Liver (tissue), 9 donors: ENCODE data around the gene AWAT2. TPM values are rescaled to one million over a fixed set of nuclear protein-coding genes. Genes with fewer than 3 reads are reported as not detected.

Source experiments
- DNase-seq: peaks from one replicate; pipeline ENCODE4 v3.0.0-alpha.2; 2017; ENCODE audit warnings: low spot score
- H3K27ac ChIP-seq, 2 donors: one replicate each; pipeline ENCODE4 v1.7.0; 2013; ENCODE audit warnings: inconsistent platforms in 2 of 2, low read length in 2 of 2, control low read depth in 1 of 2, low read depth in 1 of 2, mild to moderate bottlenecking in 1 of 2
- H3K27me3 ChIP-seq, 4 donors: one replicate each; pipeline versions ENCODE4 v1.6.1 to v1.7.0; 2013; ENCODE audit warnings: low read length in 3 of 4, inconsistent platforms in 1 of 4, mild to moderate bottlenecking in 1 of 4, moderate library complexity in 1 of 4; ENCODE audit not compliant: control insufficient read depth in 4 of 4, insufficient read depth in 4 of 4
- H3K36me3 ChIP-seq, 4 donors: one replicate each; pipeline versions ENCODE4 v1.6.1 to v1.7.0; 2013; ENCODE audit warnings: low read length in 3 of 4, mild to moderate bottlenecking in 3 of 4, low read depth in 1 of 4, moderate library complexity in 1 of 4; ENCODE audit not compliant: control insufficient read depth in 4 of 4, insufficient read depth in 3 of 4
- H3K4me1 ChIP-seq, 4 donors: one replicate each; pipeline versions ENCODE4 v1.6.1 to v1.7.0; 2013; ENCODE audit warnings: low read length in 3 of 4, mild to moderate bottlenecking in 3 of 4, moderate library complexity in 1 of 4; ENCODE audit not compliant: control insufficient read depth in 4 of 4, insufficient read depth in 4 of 4
- H3K4me3 ChIP-seq, 3 donors: one replicate each; pipeline versions ENCODE4 v1.6.1 to v1.7.0; 2013; ENCODE audit warnings: low read length in 3 of 3, control low read depth in 1 of 3, low read depth in 1 of 3, mild to moderate bottlenecking in 1 of 3
- H3K9ac ChIP-seq, 2 donors: one replicate each; pipeline ENCODE4 v1.7.0; 2013; ENCODE audit warnings: low read length in 2 of 2, mild to moderate bottlenecking in 2 of 2, moderate library complexity in 2 of 2, control low read depth in 1 of 2, low read depth in 1 of 2
- H3K9me3 ChIP-seq, 4 donors: one replicate each; pipeline versions ENCODE4 v1.6.1 to v1.7.0; 2013; ENCODE audit warnings: low read length in 3 of 4; ENCODE audit not compliant: control insufficient read depth in 4 of 4
- EGR1 ChIP-seq, 2 donors: IDR thresholded peaks; 2 replicates each; pipeline ENCODE4 v1.6.1; 2016 to 2018; ENCODE audit warnings: antibody characterized with exemption in 2 of 2, low read depth in 2 of 2
- FOXA1 ChIP-seq: IDR thresholded peaks from 2 replicates; pipeline ENCODE4 v1.6.1; 2016; ENCODE audit warnings: antibody characterized with exemption
- FOXA2 ChIP-seq: IDR thresholded peaks from 2 replicates; pipeline ENCODE4 v1.6.1; 2016; ENCODE audit warnings: antibody characterized with exemption
- GABPA ChIP-seq, 2 donors: IDR thresholded peaks in 1 of 2; conservative IDR thresholded peaks in 1 of 2; 2 replicates each; pipeline ENCODE4 v1.6.1; 2016; ENCODE audit warnings: antibody characterized with exemption in 2 of 2, mild to moderate bottlenecking in 1 of 2, moderate library complexity in 1 of 2
- HNF4A ChIP-seq, 2 donors: conservative IDR thresholded peaks; 2 replicates each; pipeline ENCODE4 v1.6.1; 2016; ENCODE audit warnings: antibody characterized with exemption in 2 of 2, mild to moderate bottlenecking in 2 of 2
- HNF4G ChIP-seq: IDR thresholded peaks from 2 replicates; pipeline ENCODE4 v1.6.1; 2016; ENCODE audit warnings: antibody characterized with exemption
- JUND ChIP-seq, 2 donors: IDR thresholded peaks; 2 replicates each; pipeline ENCODE4 v1.6.1; 2016; ENCODE audit warnings: antibody characterized with exemption in 2 of 2
- NR2F2 ChIP-seq: IDR thresholded peaks from 2 replicates; pipeline ENCODE4 v1.6.1; 2016; ENCODE audit warnings: antibody characterized with exemption
- RAD21 ChIP-seq, 2 donors: IDR thresholded peaks; 2 replicates each; pipeline ENCODE4 v1.6.1; 2016; ENCODE audit warnings: antibody characterized with exemption in 2 of 2, mild to moderate bottlenecking in 2 of 2
- RXRA ChIP-seq, 2 donors: IDR thresholded peaks; 2 replicates each; pipeline ENCODE4 v1.6.1; 2017 to 2018; ENCODE audit warnings: antibody characterized with exemption in 2 of 2, mild to moderate bottlenecking in 1 of 2
- SP1 ChIP-seq: IDR thresholded peaks from 2 replicates; pipeline ENCODE4 v1.6.1; 2018; ENCODE audit warnings: antibody characterized with exemption, mild to moderate bottlenecking
- TAF1 ChIP-seq: conservative IDR thresholded peaks from 2 replicates; pipeline ENCODE4 v1.6.1; 2016; ENCODE audit warnings: antibody characterized with exemption, mild to moderate bottlenecking
- YY1 ChIP-seq: IDR thresholded peaks from 2 replicates; pipeline ENCODE4 v1.6.1; 2016; ENCODE audit warnings: antibody characterized with exemption, mild to moderate bottlenecking
- WGBS: extraction: QIAGEN DNeasy Blood & Tissue Kit; methylation state at CpG from one replicate; pipeline ENCODE4 v1.1.7; 2013; 5-methylcytosine and 5-hydroxymethylcytosine counted together
- polyA plus RNA-seq, 2 donors: library from polyadenylated mRNA; stranded (reverse) in 1 of 2; unstranded in 1 of 2; fragments of 200-250 nt in 1 of 2; fragments of >200 nt in 1 of 2; fragmentation: Nextera tagmentation in 1 of 2; extraction: Ambion mirVana in 1 of 2; gene quantifications; one replicate each; pipeline versions ENCODE4 v1.2.1 to v1.2.3, GENCODE V29; 2013 to 2015
- total RNA-seq, 2 donors: library from RNA; depleted of rRNA; stranded (reverse); fragments of >200 nt; gene quantifications; one replicate each; pipeline ENCODE4 v1.2.3, GENCODE V29; 2014
- TF ChIP-seq, protein P1 (sequence below): IDR thresholded peaks from 2 replicates; pipeline ENCODE4 v1.6.1; 2016; ENCODE audit warnings: antibody characterized with exemption
- TF ChIP-seq, protein P2 (sequence below): fragments of 150-350 bp; IDR thresholded peaks from 2 replicates; pipeline ENCODE4 v1.5.1; 2017; ENCODE audit warnings: improper control_type of control experiment, low read depth, low read length; ENCODE audit not compliant: missing input control
- TF ChIP-seq, protein P3 (sequence below): IDR thresholded peaks from 2 replicates; pipeline ENCODE4 v1.6.1; 2016; ENCODE audit warnings: antibody characterized with exemption
- TF ChIP-seq, protein P4 (sequence below): IDR thresholded peaks from 2 replicates; pipeline ENCODE4 v1.6.1; 2016; ENCODE audit warnings: antibody characterized with exemption
- TF ChIP-seq, protein P5 (sequence below): IDR thresholded peaks from 2 replicates; pipeline ENCODE4 v1.6.1; 2016; ENCODE audit warnings: antibody characterized with exemption, mild to moderate bottlenecking
- donor health status: healthy.
- donor health status: healthy.
- donor health status: healthy.
- donor health status: healthy.
- donor health status: healthy.

Gene AWAT2
- total and polyA plus RNA-seq, 4 donors, result not detected

DNA sequence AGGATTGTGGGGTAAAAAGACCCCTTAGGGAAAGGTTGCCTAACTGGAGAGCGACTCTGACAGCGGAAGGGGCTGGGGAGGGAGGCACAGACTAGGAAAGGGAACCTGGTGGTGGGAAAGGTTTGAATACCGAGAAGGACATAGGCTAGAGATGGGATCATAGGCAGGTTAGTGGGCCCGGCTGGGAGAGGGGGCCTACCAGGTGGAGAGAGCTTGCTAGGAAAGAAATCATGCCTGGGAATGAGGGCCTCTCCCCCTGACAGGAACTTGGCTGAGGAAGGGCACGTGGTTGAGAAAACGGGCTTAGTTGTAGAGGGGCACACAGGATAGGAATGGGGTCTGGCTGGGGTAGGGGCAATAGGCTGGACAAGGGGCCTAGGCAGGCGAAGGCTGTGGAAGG is 16.9 kb upstream of the AWAT2 start:
- no peaks in the 10 kb centered on the region for H3K27me3 ChIP-seq
- H3K4me1 ChIP-seq, result no peaks in the 10 kb centered on the region
- no peak overlapping the region for H3K9ac ChIP-seq
- H3K27ac ChIP-seq, result no peak overlapping the region
- no peak overlapping the region for H3K4me3 ChIP-seq
- 94% methylated on average over 7 of the region's 7 CpGs for WGBS
- H3K9me3 ChIP-seq, result no peaks in the 10 kb centered on the region
- no peak for DNase-seq
- TF ChIP-seq, protein P1, sequence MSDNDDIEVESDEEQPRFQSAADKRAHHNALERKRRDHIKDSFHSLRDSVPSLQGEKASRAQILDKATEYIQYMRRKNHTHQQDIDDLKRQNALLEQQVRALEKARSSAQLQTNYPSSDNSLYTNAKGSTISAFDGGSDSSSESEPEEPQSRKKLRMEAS, result no peak
- no peak for TF ChIP-seq FOXA2
- H3K36me3 ChIP-seq, result no peaks in the 10 kb centered on the region

DNA sequence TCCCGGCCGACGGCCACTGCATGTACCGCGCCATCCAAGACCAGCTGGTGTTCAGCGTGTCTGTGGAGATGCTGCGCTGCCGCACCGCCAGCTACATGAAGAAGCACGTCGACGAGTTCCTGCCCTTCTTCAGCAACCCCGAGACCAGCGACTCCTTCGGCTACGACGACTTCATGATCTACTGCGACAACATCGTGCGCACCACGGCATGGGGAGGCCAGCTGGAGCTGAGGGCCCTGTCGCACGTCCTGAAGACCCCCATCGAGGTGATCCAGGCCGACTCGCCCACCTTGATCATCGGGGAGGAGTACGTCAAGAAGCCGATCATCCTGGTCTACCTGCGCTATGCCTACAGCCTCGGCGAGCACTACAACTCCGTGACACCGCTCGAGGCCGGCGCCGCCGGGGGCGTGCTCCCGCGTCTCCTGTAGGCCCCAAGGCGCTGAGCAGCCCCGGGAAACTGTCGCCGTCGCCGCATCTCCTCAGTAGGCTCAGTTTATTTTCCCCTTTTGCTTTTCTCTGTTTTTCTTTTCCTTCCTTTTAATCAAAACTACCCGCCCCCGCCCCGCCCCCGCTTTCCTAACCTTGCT is 13.3 kb upstream of the AWAT2 start:
- TF ChIP-seq, protein P2, sequence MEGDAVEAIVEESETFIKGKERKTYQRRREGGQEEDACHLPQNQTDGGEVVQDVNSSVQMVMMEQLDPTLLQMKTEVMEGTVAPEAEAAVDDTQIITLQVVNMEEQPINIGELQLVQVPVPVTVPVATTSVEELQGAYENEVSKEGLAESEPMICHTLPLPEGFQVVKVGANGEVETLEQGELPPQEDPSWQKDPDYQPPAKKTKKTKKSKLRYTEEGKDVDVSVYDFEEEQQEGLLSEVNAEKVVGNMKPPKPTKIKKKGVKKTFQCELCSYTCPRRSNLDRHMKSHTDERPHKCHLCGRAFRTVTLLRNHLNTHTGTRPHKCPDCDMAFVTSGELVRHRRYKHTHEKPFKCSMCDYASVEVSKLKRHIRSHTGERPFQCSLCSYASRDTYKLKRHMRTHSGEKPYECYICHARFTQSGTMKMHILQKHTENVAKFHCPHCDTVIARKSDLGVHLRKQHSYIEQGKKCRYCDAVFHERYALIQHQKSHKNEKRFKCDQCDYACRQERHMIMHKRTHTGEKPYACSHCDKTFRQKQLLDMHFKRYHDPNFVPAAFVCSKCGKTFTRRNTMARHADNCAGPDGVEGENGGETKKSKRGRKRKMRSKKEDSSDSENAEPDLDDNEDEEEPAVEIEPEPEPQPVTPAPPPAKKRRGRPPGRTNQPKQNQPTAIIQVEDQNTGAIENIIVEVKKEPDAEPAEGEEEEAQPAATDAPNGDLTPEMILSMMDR, result no peak
- TF ChIP-seq RAD21 (IDR thresholded peaks at IDR 0.05) (no peak), HNF4G (no peak), GABPA (IDR thresholded peaks at IDR 0.05 in 1 of 2, conservative IDR thresholded peaks at IDR 0.05 in 1 of 2) (no peak), EGR1 (IDR thresholded peaks at IDR 0.05; ENCODE audit: low read depth in 2 of 2) (no peak), SP1 (no peak), YY1 (no peak), FOXA1 (no peak), TAF1 (no peak), JUND (IDR thresholded peaks at IDR 0.05) (no peak), RXRA (IDR thresholded peaks at IDR 0.05) (no peak), HNF4A (conservative IDR thresholded peaks at IDR 0.05) (no peak), FOXA2 (no peak), NR2F2 (no peak)
- TF ChIP-seq, protein P3, sequence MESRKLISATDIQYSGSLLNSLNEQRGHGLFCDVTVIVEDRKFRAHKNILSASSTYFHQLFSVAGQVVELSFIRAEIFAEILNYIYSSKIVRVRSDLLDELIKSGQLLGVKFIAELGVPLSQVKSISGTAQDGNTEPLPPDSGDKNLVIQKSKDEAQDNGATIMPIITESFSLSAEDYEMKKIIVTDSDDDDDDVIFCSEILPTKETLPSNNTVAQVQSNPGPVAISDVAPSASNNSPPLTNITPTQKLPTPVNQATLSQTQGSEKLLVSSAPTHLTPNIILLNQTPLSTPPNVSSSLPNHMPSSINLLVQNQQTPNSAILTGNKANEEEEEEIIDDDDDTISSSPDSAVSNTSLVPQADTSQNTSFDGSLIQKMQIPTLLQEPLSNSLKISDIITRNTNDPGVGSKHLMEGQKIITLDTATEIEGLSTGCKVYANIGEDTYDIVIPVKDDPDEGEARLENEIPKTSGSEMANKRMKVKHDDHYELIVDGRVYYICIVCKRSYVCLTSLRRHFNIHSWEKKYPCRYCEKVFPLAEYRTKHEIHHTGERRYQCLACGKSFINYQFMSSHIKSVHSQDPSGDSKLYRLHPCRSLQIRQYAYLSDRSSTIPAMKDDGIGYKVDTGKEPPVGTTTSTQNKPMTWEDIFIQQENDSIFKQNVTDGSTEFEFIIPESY, result no peak
- TF ChIP-seq, protein P4, sequence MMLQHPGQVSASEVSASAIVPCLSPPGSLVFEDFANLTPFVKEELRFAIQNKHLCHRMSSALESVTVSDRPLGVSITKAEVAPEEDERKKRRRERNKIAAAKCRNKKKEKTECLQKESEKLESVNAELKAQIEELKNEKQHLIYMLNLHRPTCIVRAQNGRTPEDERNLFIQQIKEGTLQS, result no peak
- TF ChIP-seq, protein P5, sequence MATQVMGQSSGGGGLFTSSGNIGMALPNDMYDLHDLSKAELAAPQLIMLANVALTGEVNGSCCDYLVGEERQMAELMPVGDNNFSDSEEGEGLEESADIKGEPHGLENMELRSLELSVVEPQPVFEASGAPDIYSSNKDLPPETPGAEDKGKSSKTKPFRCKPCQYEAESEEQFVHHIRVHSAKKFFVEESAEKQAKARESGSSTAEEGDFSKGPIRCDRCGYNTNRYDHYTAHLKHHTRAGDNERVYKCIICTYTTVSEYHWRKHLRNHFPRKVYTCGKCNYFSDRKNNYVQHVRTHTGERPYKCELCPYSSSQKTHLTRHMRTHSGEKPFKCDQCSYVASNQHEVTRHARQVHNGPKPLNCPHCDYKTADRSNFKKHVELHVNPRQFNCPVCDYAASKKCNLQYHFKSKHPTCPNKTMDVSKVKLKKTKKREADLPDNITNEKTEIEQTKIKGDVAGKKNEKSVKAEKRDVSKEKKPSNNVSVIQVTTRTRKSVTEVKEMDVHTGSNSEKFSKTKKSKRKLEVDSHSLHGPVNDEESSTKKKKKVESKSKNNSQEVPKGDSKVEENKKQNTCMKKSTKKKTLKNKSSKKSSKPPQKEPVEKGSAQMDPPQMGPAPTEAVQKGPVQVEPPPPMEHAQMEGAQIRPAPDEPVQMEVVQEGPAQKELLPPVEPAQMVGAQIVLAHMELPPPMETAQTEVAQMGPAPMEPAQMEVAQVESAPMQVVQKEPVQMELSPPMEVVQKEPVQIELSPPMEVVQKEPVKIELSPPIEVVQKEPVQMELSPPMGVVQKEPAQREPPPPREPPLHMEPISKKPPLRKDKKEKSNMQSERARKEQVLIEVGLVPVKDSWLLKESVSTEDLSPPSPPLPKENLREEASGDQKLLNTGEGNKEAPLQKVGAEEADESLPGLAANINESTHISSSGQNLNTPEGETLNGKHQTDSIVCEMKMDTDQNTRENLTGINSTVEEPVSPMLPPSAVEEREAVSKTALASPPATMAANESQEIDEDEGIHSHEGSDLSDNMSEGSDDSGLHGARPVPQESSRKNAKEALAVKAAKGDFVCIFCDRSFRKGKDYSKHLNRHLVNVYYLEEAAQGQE, result no peak
- TF ChIP-seq, protein P1, result no peak
- Histone ChIP-seq H3K9ac (no peak overlapping the region), H3K9me3 (no peaks in the 10 kb centered on the region), H3K27me3 (peaks cover 0 to 2% (median 0%) of the 10 kb centered on the region in 4 donors), H3K36me3 (no peaks in the 10 kb centered on the region), H3K4me1 (no peaks in the 10 kb centered on the region), H3K27ac (no peak overlapping the region), H3K4me3 (no peak overlapping the region)
- 96% methylated on average over 52 of the region's 52 CpGs for WGBS
- no peak for DNase-seq
